Esophagus muscularis mucosa (tissue), 4 donors: ENCODE results near the gene CIAPIN1. TPM values are rescaled to one million over a fixed set of nuclear protein-coding genes. Genes with fewer than 3 reads are reported as not detected.
"Not testable (repeated sequence)": the region's sequence is repeated elsewhere in the genome, so short reads cannot be mapped to it uniquely, and the experiment has no call there.

Experiments
- DNase-seq: peaks from one replicate; pipeline ENCODE4 v3.0.0-alpha.2; 2017; ENCODE audit errors: extremely low spot score
- H3K27ac ChIP-seq, 4 donors: fragments of 200-600 bp; sonication (generic); replicated peaks in 1 of 4; 1 replicate in 3 of 4; 2 replicates in 1 of 4; pipeline ENCODE4 v1.5.1; 2016 to 2019; ENCODE audit warnings: mild to moderate bottlenecking in 1 of 4
- H3K27me3 ChIP-seq, 4 donors: fragments of 200-600 bp; sonication (generic); one replicate each; pipeline versions ENCODE4 v1.5.1 to v1.6.0; 2016 to 2019
- H3K36me3 ChIP-seq, 4 donors: fragments of 200-600 bp; sonication (generic); one replicate each; pipeline ENCODE4 v1.5.1; 2016 to 2019
- H3K4me1 ChIP-seq, 4 donors: fragments of 200-600 bp; sonication (generic); one replicate each; pipeline ENCODE4 v1.5.1; 2016 to 2019
- H3K4me3 ChIP-seq, 4 donors: fragments of 200-600 bp; sonication (generic); 1 replicate in 2 of 4; 2 replicates in 2 of 4; pipeline ENCODE4 v1.5.1; 2016 to 2019; ENCODE audit warnings: mild to moderate bottlenecking in 4 of 4, moderate library complexity in 1 of 4
- H3K9me3 ChIP-seq, 4 donors: fragments of 200-600 bp; sonication (generic); 1 replicate in 3 of 4; 2 replicates in 1 of 4; pipeline ENCODE4 v1.5.1; 2016 to 2019
- CTCF ChIP-seq, 3 experiments: fragments of 200-600 bp in 2 of 3; fragments of 450-650 bp in 1 of 3; sonication (generic) in 2 of 3; IDR thresholded peaks; one replicate each; pipeline ENCODE4 v1.5.1; 2017 to 2019; ENCODE audit warnings: antibody characterized with exemption in 3 of 3, mild to moderate bottlenecking in 2 of 3, moderate library complexity in 1 of 3
- EP300 ChIP-seq: sonication (generic); formaldehyde crosslinking; IDR thresholded peaks from one replicate; pipeline ENCODE4 v1.6.1; 2017; ENCODE audit warnings: antibody characterized with exemption
- POLR2A ChIP-seq: fragments of 450-650 bp; IDR thresholded peaks from one replicate; pipeline ENCODE4 v1.6.1; 2017; ENCODE audit warnings: antibody characterized with exemption, moderate library complexity, mild to moderate bottlenecking, low read depth
- POLR2AphosphoS5 ChIP-seq, 2 donors: sonication (generic); formaldehyde crosslinking; IDR thresholded peaks; one replicate each; pipeline ENCODE4 v1.6.1; 2017; ENCODE audit warnings: antibody characterized with exemption in 2 of 2
- WGBS: methylation state at CpG from one replicate; pipeline ENCODE4 v1.1.5; 2018; 5-methylcytosine and 5-hydroxymethylcytosine counted together
- intact Hi-C: fragments of 100-400 bp; cut with DNase I; formaldehyde crosslinking; loops from one replicate; pipeline ENCODE4 v1.15.1; 2023
- total RNA-seq, 4 donors: library from RNA; depleted of rRNA; stranded (reverse); fragments of >200 nt; gene quantifications; one replicate each; pipeline versions ENCODE4 v1.1.0 to v1.2.1, GENCODE V29; 2016

The CIAPIN1 gene
- total RNA-seq, 4 donors from 2014 or later, result 24.0 to 27.0 (median 26.0) TPM

DNA sequence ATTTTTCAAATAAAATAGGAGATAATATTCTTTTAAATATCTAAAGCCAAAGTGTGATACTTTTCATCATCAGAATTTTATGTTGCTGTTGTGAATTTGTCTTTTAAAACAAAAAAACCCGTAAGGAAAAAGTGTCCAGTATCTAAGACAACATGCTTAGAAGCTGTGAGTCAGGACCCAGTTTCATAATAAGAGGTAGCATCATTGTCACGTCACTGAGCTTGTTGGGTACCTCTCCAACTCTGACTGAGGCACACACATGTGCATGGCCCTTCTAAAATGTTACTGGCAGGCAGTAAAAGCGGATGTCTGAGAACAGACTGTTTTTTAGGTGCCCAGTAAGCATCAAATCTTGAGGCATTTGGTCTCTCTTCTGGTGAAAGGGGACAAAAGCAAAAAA lies 2.5 kb downstream of the CIAPIN1 start:
- intact Hi-C loops, result no loop called here
- Histone ChIP-seq H3K4me1 (peaks cover 29 to 39% (median 34%) of the 10 kb centered on the region in 4 donors), H3K36me3 (peaks cover 0 to 14% (median 8%) of the 10 kb centered on the region in 4 donors), H3K27ac (no peak overlapping the region), H3K4me3 (no peak overlapping the region), H3K27me3 (no peaks in the 10 kb centered on the region), H3K9me3 (no peaks in the 10 kb centered on the region)
- 75% methylated on average over 3 of the region's 3 CpGs for WGBS
- no peak for DNase-seq
- TF ChIP-seq EP300 (no peak), POLR2AphosphoS5 (IDR thresholded peaks at IDR 0.05) (no peak), POLR2A (no peak)

- H3K27me3 ChIP-seq, intact Hi-C loops, H3K27ac ChIP-seq, H3K9me3 ChIP-seq, H3K4me1 ChIP-seq, DNase-seq, H3K4me3 ChIP-seq: not testable (repeated sequence)
- peaks cover 22 to 55% (median 47%) of the 10 kb centered on the region in 4 donors for H3K36me3 ChIP-seq
- WGBS, result 94% methylated on average over 8 of the region's 8 CpGs
These were observed 6.6 kb downstream of the CIAPIN1 start for GRCh38 chr16:57440551-57440950.

GRCh38 chr16:57439947-57440346 lies 7.2 kb downstream of the CIAPIN1 start:
- DNase-seq, H3K4me1 ChIP-seq, H3K27me3 ChIP-seq, H3K4me3 ChIP-seq, H3K27ac ChIP-seq, H3K9me3 ChIP-seq, intact Hi-C loops: not testable (repeated sequence)
- H3K36me3 ChIP-seq, result peaks cover 26 to 61% (median 53%) of the 10 kb centered on the region in 4 donors
- WGBS, result 98% methylated on average over 8 of the region's 8 CpGs

- intact Hi-C loops, result no loop called here
- peaks cover 66 to 100% (median 93%) of the 10 kb centered on the region in 4 donors for H3K36me3 ChIP-seq
- H3K9me3 ChIP-seq, result no peaks in the 10 kb centered on the region
- no peak for DNase-seq
- H3K27ac ChIP-seq, result no peak overlapping the region
- H3K4me3 ChIP-seq, result no peak overlapping the region
- 81% methylated on average over 1 of the region's 1 CpG for WGBS
- no peak for TF ChIP-seq CTCF (IDR thresholded peaks at IDR 0.05)
- TF ChIP-seq POLR2A, result no peak
- TF ChIP-seq EP300, result no peak
- TF ChIP-seq POLR2AphosphoS5 (IDR thresholded peaks at IDR 0.05), result no peak
- H3K4me1 ChIP-seq, result no peaks in the 10 kb centered on the region
- no peaks in the 10 kb centered on the region for H3K27me3 ChIP-seq
These were observed 11.3 kb downstream of the CIAPIN1 start for GRCh38 chr16:57435838-57436237.

GRCh38 chr16:57434003-57434402 lies 13.2 kb downstream of the CIAPIN1 start:
- intact Hi-C loops, result no loop called here
- WGBS, result 94% methylated on average over 2 of the region's 2 CpGs
- peaks cover 77 to 100% (median 96%) of the 10 kb centered on the region in 4 donors for H3K36me3 ChIP-seq

DNA sequence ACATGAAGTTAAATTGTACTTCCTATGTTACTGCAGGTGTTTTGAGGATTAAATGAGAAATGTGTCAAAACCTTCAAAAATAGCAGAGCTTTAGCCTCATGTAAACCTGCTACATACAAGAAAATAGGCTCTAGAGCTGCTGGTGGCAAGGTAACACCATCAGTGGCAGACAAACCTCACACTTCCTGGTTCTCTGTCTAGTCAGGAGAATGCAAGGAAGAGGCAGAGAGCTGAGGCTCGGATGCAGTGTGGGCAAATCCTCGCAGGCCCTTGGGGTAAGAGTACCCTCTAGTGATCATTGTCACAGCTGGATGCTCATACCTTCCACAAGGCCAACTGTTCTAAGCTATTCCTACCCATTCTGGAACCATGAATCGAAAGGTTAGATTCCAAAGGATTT lies 14.2 kb downstream of the CIAPIN1 start:
- peaks cover 77 to 100% (median 97%) of the 10 kb centered on the region in 4 donors for H3K36me3 ChIP-seq
- WGBS, result 97% methylated on average over 3 of the region's 3 CpGs
- no peak overlapping the region for H3K4me3 ChIP-seq
- no peak for DNase-seq
- TF ChIP-seq CTCF (IDR thresholded peaks at IDR 0.05), result no peak
- no peak for TF ChIP-seq EP300
- TF ChIP-seq POLR2AphosphoS5 (IDR thresholded peaks at IDR 0.05), result no peak
- TF ChIP-seq POLR2A, result no peak
- no peaks in the 10 kb centered on the region for H3K4me1 ChIP-seq
- no peaks in the 10 kb centered on the region for H3K27me3 ChIP-seq
- no peak overlapping the region for H3K27ac ChIP-seq
- intact Hi-C loops, result no loop called here
- no peaks in the 10 kb centered on the region for H3K9me3 ChIP-seq

More at GRCh38 chr16:57434003-57434402, 13.2 kb downstream of the CIAPIN1 start:
- H3K27me3 ChIP-seq, result no peaks in the 10 kb centered on the region
- no peak overlapping the region for H3K27ac ChIP-seq
- TF ChIP-seq POLR2AphosphoS5 (IDR thresholded peaks at IDR 0.05) (no peak), CTCF (IDR thresholded peaks at IDR 0.05) (no peak), EP300 (no peak), POLR2A (no peak)
- no peaks in the 10 kb centered on the region for H3K9me3 ChIP-seq
- no peak overlapping the region for H3K4me3 ChIP-seq
- H3K4me1 ChIP-seq, result no peaks in the 10 kb centered on the region
- no peak for DNase-seq
